GM12891 (cell line): ENCODE data around the gene PCDHGB1.
"Not testable (repeated sequence)": the region's sequence is repeated elsewhere in the genome, so short reads cannot be mapped to it uniquely, and the experiment has no call there.

Source experiments
- DNase-seq: peaks from one replicate; pipeline ENCODE4 v3.0.0; 2011; ENCODE audit warnings: low spot score; ENCODE audit not compliant: insufficient read length
- FAIRE-seq: peaks from 2 replicates; lab custom pipeline; 2011; peaks lifted over from hg19 to GRCh38; lab: Jason Lieb, UNC
- PAX5 ChIP-seq: IDR thresholded peaks from 2 replicates; pipeline ENCODE4 v1.6.1; 2011; ENCODE audit warnings: low read length, moderate library complexity, mild to moderate bottlenecking; ENCODE audit not compliant: insufficient read depth, severe bottlenecking
- POLR2A ChIP-seq: IDR thresholded peaks from 2 replicates; pipeline ENCODE4 v1.6.1; 2011; ENCODE audit warnings: low read depth, low read length, control low read depth
- POLR2AphosphoS5 ChIP-seq: IDR thresholded peaks from 2 replicates; pipeline ENCODE4 v1.6.1; 2011; ENCODE audit warnings: low read depth, low read length, control low read depth
- POU2F2 ChIP-seq: IDR thresholded peaks from 2 replicates; pipeline ENCODE4 v1.6.1; 2011; ENCODE audit warnings: low read depth, mild to moderate bottlenecking, control low read depth, low read length, moderate library complexity
- SPI1 ChIP-seq: IDR thresholded peaks from 2 replicates; pipeline ENCODE4 v1.6.1; 2011; ENCODE audit warnings: low read depth, low read length, control low read depth
- TAF1 ChIP-seq: IDR thresholded peaks from 2 replicates; pipeline ENCODE4 v1.6.1; 2011; ENCODE audit warnings: low read depth, low read length, control low read depth

PCDHGB1 gene

GRCh38 chr5:141382469-141383294 lies 32.8 kb downstream of the PCDHGB1 start, which contains the start of gene PCDHGA7:
PCDHGA7 (plus strand) TSS chr5:141382742; CDS start chr5:141382900, 158 bp downstream.
- FAIRE-seq (no peak), DNase-seq (no peak)
- no peak for TF ChIP-seq POU2F2
- no peak for TF ChIP-seq PAX5
- no peak for TF ChIP-seq POLR2A
- no peak for TF ChIP-seq SPI1
- TF ChIP-seq POLR2AphosphoS5, result no peak
- no peak for TF ChIP-seq TAF1

DNA sequence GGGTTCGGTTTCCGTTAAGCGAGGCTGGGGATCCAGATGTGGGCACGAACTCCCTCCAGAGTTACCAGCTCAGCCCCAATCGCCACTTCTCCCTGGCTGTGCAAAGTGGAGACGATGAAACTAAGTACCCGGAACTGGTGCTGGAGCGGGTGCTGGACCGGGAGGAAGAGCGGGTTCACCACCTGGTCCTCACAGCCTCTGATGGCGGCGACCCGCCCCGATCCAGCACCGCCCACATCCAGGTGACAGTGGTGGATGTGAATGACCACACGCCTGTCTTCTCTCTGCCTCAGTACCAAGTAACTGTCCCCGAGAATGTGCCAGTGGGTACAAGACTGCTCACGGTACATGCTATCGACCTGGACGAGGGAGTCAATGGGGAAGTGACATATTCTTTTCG lies 33.4 kb downstream of the PCDHGB1 start:
- no peak for TF ChIP-seq PAX5
- TF ChIP-seq TAF1, result no peak
- no peak for TF ChIP-seq POLR2A
- TF ChIP-seq SPI1, result no peak
- no peak for TF ChIP-seq POLR2AphosphoS5
- no peak for TF ChIP-seq POU2F2
- DNase-seq (no peak), FAIRE-seq (no peak)

- FAIRE-seq (no peak), DNase-seq (no peak)
- TF ChIP-seq TAF1 (no peak), PAX5 (no peak), POLR2AphosphoS5 (no peak), POU2F2 (no peak), POLR2A (no peak), SPI1 (no peak)
Observed at GRCh38 chr5:141384471-141385267, 34.8 kb downstream of the PCDHGB1 start.

DNA sequence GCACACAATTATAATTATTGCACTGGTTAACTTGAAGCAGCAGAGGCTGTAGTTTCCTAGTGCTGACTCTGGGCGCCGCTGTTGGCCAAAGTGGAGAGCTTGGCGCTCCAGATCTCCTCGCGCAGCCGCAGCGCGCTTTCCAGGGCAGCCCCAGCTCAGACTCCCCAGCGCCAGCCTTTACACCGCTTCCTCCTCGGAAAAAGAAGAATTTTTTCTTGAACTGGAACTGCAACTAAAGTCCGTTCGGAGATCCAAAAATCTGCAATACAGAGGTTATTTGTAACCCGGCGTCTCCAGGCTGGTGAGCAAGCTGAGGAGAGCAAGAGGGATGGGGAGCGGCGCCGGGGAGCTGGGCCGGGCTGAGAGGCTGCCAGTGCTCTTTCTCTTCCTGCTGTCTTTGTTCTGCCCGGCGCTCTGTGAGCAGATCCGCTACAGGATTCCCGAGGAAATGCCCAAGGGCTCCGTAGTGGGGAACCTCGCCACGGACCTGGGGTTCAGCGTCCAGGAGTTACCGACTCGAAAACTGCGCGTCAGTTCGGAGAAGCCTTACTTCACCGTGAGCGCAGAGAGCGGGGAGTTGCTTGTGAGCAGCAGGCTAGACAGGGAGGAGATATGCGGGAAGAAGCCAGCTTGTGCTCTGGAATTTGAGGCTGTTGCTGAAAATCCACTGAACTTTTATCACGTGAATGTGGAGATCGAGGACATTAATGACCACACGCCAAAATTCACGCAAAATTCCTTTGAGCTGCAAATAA lies 37.8 kb downstream of the PCDHGB1 start, which contains the start of gene PCDHGB4:
PCDHGB4 (plus strand) TSS at position 142 of the 755 bp plus-strand sequence; CDS start at position 329, 187 bp downstream.
- FAIRE-seq, DNase-seq: not testable (repeated sequence)

GRCh38 chr5:141388661-141389060 lies 38.8 kb downstream of the PCDHGB1 start:
- FAIRE-seq (no peak), DNase-seq (no peak)
- TF ChIP-seq PAX5 (no peak), POLR2AphosphoS5 (no peak), POU2F2 (no peak), SPI1 (no peak), POLR2A (no peak), TAF1 (no peak)

GRCh38 chr5:141389153-141390042 lies 39.5 kb downstream of the PCDHGB1 start:
- FAIRE-seq (no peak), DNase-seq (no peak)
- TF ChIP-seq POLR2AphosphoS5 (no peak), POU2F2 (no peak), SPI1 (no peak), TAF1 (no peak), PAX5 (no peak), POLR2A (no peak)

GRCh38 chr5:141392429-141393198 lies 42.7 kb downstream of the PCDHGB1 start, which contains the start of gene PCDHGA8:
PCDHGA8 (plus strand) TSS chr5:141392633; CDS start chr5:141392814, 181 bp downstream.
- FAIRE-seq (no peak), DNase-seq (no peak)
- TF ChIP-seq TAF1, result no peak
- TF ChIP-seq POLR2AphosphoS5, result no peak
- no peak for TF ChIP-seq POLR2A

GRCh38 chr5:141393267-141393666 lies 43.4 kb downstream of the PCDHGB1 start:
- no peak for TF ChIP-seq TAF1
- TF ChIP-seq POLR2AphosphoS5, result no peak
- no peak for TF ChIP-seq SPI1
- no peak for TF ChIP-seq PAX5
- no peak for TF ChIP-seq POLR2A
- no peak for TF ChIP-seq POU2F2
- DNase-seq, result no peak
- FAIRE-seq, result no peak

DNA sequence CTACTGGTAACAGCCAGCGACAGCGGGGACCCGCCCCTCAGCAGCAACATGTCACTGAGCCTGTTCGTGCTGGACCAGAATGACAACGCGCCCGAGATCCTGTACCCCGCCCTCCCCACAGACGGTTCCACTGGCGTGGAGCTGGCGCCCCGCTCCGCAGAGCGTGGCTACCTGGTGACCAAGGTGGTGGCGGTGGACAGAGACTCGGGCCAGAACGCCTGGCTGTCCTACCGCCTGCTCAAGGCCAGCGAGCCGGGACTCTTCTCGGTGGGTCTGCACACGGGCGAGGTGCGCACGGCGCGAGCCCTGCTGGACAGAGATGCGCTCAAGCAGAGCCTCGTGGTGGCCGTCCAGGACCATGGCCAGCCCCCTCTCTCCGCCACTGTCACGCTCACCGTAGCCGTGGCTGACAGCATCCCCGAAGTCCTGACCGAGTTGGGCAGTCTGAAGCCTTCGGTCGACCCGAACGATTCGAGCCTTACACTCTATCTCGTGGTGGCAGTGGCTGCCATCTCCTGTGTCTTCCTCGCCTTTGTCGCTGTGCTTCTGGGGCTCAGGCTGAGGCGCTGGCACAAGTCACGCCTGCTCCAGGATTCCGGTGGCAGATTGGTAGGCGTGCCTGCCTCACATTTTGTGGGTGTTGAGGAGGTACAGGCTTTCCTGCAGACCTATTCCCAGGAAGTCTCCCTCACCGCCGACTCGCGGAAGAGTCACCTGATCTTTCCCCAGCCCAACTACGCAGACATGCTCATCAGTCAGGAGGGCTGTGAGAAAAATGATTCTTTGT lies 44.7 kb downstream of the PCDHGB1 start:
- DNase-seq, FAIRE-seq: not testable (repeated sequence)

DNA sequence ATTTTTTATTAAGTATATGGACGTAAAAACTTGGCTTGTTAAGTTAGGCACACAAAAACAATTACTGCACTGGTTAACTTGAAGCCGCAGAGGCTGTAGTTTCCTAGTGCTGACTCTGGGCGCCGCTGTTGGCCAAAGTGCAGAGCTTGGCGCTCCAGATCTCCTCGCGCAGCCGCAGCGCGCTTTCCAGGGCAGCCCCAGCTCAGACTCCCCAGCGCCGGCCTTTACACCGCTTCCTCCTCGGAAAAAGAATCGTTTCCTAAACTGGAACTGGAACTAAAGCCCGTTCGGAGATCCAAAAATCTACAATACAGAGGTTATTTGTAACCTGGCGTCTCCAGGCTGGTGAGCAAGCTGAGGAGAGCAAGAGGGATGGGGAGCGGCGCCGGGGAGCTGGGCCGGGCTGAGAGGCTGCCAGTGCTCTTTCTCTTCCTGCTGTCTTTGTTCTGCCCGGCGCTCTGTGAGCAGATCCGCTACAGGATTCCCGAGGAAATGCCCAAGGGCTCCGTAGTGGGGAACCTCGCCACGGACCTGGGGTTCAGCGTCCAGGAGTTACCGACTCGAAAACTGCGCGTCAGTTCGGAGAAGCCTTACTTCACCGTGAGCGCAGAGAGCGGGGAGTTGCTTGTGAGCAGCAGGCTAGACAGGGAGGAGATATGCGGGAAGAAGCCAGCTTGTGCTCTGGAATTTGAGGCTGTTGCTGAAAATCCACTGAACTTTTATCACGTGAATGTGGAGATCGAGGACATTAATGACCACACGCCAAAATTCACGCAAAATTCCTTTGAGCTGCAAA lies 48.1 kb downstream of the PCDHGB1 start, which contains the start of gene PCDHGB5:
PCDHGB5 (plus strand) TSS at position 192 of the 796 bp plus-strand sequence; CDS start at position 373, 181 bp downstream.
- DNase-seq, FAIRE-seq: not testable (repeated sequence)
